Panc1 (cell line): ENCODE data around the gene CTNND2.

Source experiments
- POLR2AphosphoS5 ChIP-seq: IDR thresholded peaks from 2 replicates; pipeline ENCODE4 v1.6.1; 2012; ENCODE audit warnings: mild to moderate bottlenecking, low read depth, low read length, moderate library complexity
- REST ChIP-seq, 2 experiments: IDR thresholded peaks; 2 replicates each; pipeline ENCODE4 v1.6.1; 2011 to 2012; ENCODE audit warnings: low read depth in 2 of 2, control low read depth in 1 of 2, low read length in 1 of 2, mild to moderate bottlenecking in 1 of 2, moderate library complexity in 1 of 2; ENCODE audit not compliant: insufficient read depth in 1 of 2
- SIN3A ChIP-seq: IDR thresholded peaks from 2 replicates; pipeline ENCODE4 v1.6.1; 2012; ENCODE audit warnings: low read depth, mild to moderate bottlenecking, low read length, moderate library complexity, borderline replicate concordance; ENCODE audit not compliant: insufficient read depth
- TCF7L2 ChIP-seq: IDR thresholded peaks from 2 replicates; pipeline ENCODE4 v1.6.1; 2011; ENCODE audit warnings: mild to moderate bottlenecking, low read depth, low read length, inconsistent platforms
- TF ChIP-seq, protein P1 (sequence below): fragments of 450-650 bp; IDR thresholded peaks from 2 replicates; pipeline ENCODE4 v1.5.1; 2017; ENCODE audit warnings: mild to moderate bottlenecking

DNA sequence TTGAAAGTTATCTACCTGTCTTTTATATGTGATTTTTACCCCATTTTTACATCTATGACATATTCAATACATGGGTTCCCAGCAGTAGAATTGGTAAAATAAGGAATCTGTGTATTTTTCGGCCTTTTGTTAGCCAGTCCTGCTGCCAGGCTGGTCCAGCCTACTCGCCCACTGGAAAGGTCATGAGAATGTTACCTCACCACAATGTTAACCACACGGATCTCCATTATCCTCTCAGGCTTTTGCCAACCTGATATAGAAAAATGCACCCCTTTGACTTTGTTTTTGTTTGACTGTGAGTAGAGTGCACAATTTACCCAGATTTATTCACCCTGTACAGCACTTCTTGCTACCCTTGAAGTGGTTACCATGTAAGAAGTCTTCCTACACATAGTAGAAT is 167.2 kb downstream of the CTNND2 start:
- TF ChIP-seq, protein P1, sequence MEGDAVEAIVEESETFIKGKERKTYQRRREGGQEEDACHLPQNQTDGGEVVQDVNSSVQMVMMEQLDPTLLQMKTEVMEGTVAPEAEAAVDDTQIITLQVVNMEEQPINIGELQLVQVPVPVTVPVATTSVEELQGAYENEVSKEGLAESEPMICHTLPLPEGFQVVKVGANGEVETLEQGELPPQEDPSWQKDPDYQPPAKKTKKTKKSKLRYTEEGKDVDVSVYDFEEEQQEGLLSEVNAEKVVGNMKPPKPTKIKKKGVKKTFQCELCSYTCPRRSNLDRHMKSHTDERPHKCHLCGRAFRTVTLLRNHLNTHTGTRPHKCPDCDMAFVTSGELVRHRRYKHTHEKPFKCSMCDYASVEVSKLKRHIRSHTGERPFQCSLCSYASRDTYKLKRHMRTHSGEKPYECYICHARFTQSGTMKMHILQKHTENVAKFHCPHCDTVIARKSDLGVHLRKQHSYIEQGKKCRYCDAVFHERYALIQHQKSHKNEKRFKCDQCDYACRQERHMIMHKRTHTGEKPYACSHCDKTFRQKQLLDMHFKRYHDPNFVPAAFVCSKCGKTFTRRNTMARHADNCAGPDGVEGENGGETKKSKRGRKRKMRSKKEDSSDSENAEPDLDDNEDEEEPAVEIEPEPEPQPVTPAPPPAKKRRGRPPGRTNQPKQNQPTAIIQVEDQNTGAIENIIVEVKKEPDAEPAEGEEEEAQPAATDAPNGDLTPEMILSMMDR, result no peak
- TF ChIP-seq TCF7L2, result no peak
- no peak for TF ChIP-seq POLR2AphosphoS5
- TF ChIP-seq SIN3A, result no peak
- TF ChIP-seq REST (IDR thresholded peaks at IDR 0.05; ENCODE audit: insufficient read depth in 1 of 2, low read depth in 2 of 2, low read length in 1 of 2), result no peak
